HepG2 (cell line): ENCODE data around the gene PBX4. TPM values are rescaled to one million over a fixed set of nuclear protein-coding genes. Genes with fewer than 3 reads are reported as not detected.

Source experiments
- ATAC-seq: fragments of 200-7000 bp; cut with Tn5 transposase; 3 replicates; pipeline ENCODE4 v1.9.1; 2020; ENCODE audit warnings: mild to moderate bottlenecking, moderate library complexity
- BruUV-seq: library from RNA; stranded (reverse); fragments of 400-500 nt; replicated peaks from 2 replicates; lab custom pipeline; 2021; lab: Mats Ljungman, UMichigan
- CTCF ChIA-PET: fragments of 300-600 bp; formaldehyde crosslinking; extraction: SDS; loops from one replicate; lab custom pipeline; 2021; ENCODE audit warnings: low total read pairs, inconsistent platforms, low intra/inter-chr PET ratio; lab: Yijun Ruan, JAX
- POLR2A ChIA-PET: fragments of 350-600 bp; sonication (Branson Sonifier 250); formaldehyde crosslinking; loops from one replicate; lab custom pipeline; 2020; ENCODE audit warnings: antibody characterized with exemption, inconsistent platforms; lab: Yijun Ruan, JAX
- DNase-seq: peaks from one replicate; pipeline ENCODE4 v3.0.0-alpha.2; 2015; ENCODE audit warnings: low spot score
- FAIRE-seq: peaks from 3 replicates; lab custom pipeline; 2011; peaks lifted over from hg19 to GRCh38; lab: Jason Lieb, UNC
- H2AFZ ChIP-seq: one replicate; pipeline ENCODE4 v1.6.1; 2011; ENCODE audit warnings: low read length, inconsistent platforms
- H3K27ac ChIP-seq: fragments of 300-600 bp; 3 replicates; pipeline ENCODE4 v1.8.0; 2011; ENCODE audit warnings: mixed run types, mild to moderate bottlenecking, mixed read lengths, low read length, inconsistent platforms; ENCODE audit not compliant: insufficient read depth; ENCODE audit errors: extremely low read length
- H3K27me3 ChIP-seq, 2 experiments: fragments of 200-600 bp in 1 of 2; 2 replicates in 1 of 2; 3 replicates in 1 of 2; pipeline versions ENCODE4 v1.6.0 to v1.8.0; 2011; ENCODE audit warnings: low read length in 2 of 2, mild to moderate bottlenecking in 2 of 2, moderate library complexity in 2 of 2, inconsistent platforms in 1 of 2; ENCODE audit not compliant: insufficient read depth in 2 of 2, control insufficient read depth in 1 of 2
- H3K36me3 ChIP-seq, 2 experiments: fragments of 200-600 bp in 1 of 2; replicated peaks in 1 of 2; 2 replicates in 1 of 2; 3 replicates in 1 of 2; pipeline versions ENCODE4 v1.5.1 to v1.8.0; 2011; ENCODE audit warnings: low read length in 2 of 2, inconsistent platforms in 1 of 2; ENCODE audit not compliant: insufficient read depth in 2 of 2, control insufficient read depth in 1 of 2
- H3K4me1 ChIP-seq: 2 replicates; pipeline ENCODE4 v1.5.1; 2012; ENCODE audit warnings: low read length, inconsistent platforms; ENCODE audit not compliant: insufficient read depth
- H3K4me2 ChIP-seq: 2 replicates; pipeline ENCODE4 v1.6.0; 2011; ENCODE audit warnings: low read depth, low read length, inconsistent platforms
- H3K4me3 ChIP-seq, 3 experiments: fragments of 200-600 bp in 1 of 3; sonication (generic), shearing (Covaris generic) in 1 of 3; replicated peaks in 1 of 3; 2 replicates each; pipeline ENCODE4 v1.5.1; 2011 to 2016; ENCODE audit warnings: low read length in 3 of 3, inconsistent platforms in 2 of 3, low read depth in 2 of 3, mild to moderate bottlenecking in 2 of 3, control low read depth in 1 of 3, mixed read lengths in 1 of 3; ENCODE audit not compliant: insufficient read depth in 1 of 3
- H3K79me2 ChIP-seq: one replicate; pipeline ENCODE4 v1.6.1; 2011; ENCODE audit warnings: low read length, inconsistent platforms; ENCODE audit not compliant: insufficient read depth
- H3K9ac ChIP-seq: 2 replicates; pipeline ENCODE4 v1.6.0; 2011; ENCODE audit warnings: mild to moderate bottlenecking, low read depth, low read length, inconsistent platforms; ENCODE audit not compliant: insufficient read depth
- H3K9me3 ChIP-seq: 2 replicates; pipeline ENCODE4 v1.5.1; 2012; ENCODE audit warnings: mild to moderate bottlenecking, low read length
- H4K20me1 ChIP-seq: 2 replicates; pipeline ENCODE4 v1.6.0; 2011; ENCODE audit warnings: inconsistent platforms, mild to moderate bottlenecking, low read length, moderate library complexity; ENCODE audit not compliant: insufficient read depth
- AGO2 ChIP-seq: fragments of 200-400 bp; formaldehyde crosslinking; optimal IDR thresholded peaks from 2 replicates; pipeline ENCODE3; 2017; ENCODE audit warnings: mild to moderate bottlenecking, low read depth, low read length, moderate library complexity
- MTA1 ChIP-seq: sonication (generic); formaldehyde crosslinking; IDR thresholded peaks from 2 replicates; pipeline ENCODE4 v1.4.0; 2020; ENCODE audit warnings: missing genetic modification reagents, mild to moderate bottlenecking, borderline replicate concordance
- RBFOX2 ChIP-seq: fragments of 200-400 bp; formaldehyde crosslinking; IDR thresholded peaks from 2 replicates; pipeline ENCODE4 v1.6.1; 2017; ENCODE audit warnings: low read depth, mild to moderate bottlenecking, low read length
- TSC22D2 ChIP-seq: sonication (generic); formaldehyde crosslinking; IDR thresholded peaks from 2 replicates; pipeline ENCODE4 v1.5.1; 2020; ENCODE audit warnings: missing genetic modification reagents, mild to moderate bottlenecking, borderline replicate concordance
- WGBS: methylation state at CpG from one replicate; pipeline ENCODE4 v1.1.6; 2017; ENCODE audit warnings: low lambda C conversion rate; 5-methylcytosine and 5-hydroxymethylcytosine counted together
- in situ Hi-C: cut with HindIII; loops from 2 replicates; pipeline ENCODE4 v1.10.0; 2017; ENCODE audit warnings: low pct_unique_long_range_greater_than_20kb; ENCODE audit not compliant: extremely low pct_ligation_motif_present
- intact Hi-C: fragments of 100-400 bp; cut with micrococcal nuclease; formaldehyde crosslinking; loops from one replicate; pipeline ENCODE4 v1.10.0; 2022; ENCODE audit not compliant: unreplicated experiment
- polyA plus RNA-seq, 8 experiments: library from polyadenylated mRNA; depleted of rRNA in 3 of 8; stranded (reverse) in 7 of 8; unstranded in 1 of 8; fragments of >200 nt; fragmentation: Illumina TruSeq in 4 of 8; extraction: Trizol in 4 of 8; gene quantifications; 2 replicates each; pipeline versions ENCODE4 v1.2.1 to v1.2.3, GENCODE V29; 2011 to 2016; ENCODE audit warnings: low read depth in 4 of 8, missing spikeins in 1 of 8, mixed read lengths in 1 of 8; ENCODE audit not compliant: insufficient read depth in 1 of 8
- total RNA-seq, 5 experiments: library from RNA; depleted of rRNA; stranded (reverse); fragments of >200 nt; fragmentation: Illumina TruSeq; extraction: Trizol; gene quantifications; 2 replicates each; pipeline ENCODE4 v1.2.3, GENCODE V29; 2016; ENCODE audit warnings: low read depth in 1 of 5
- TF ChIP-seq, protein P1 (sequence below): sonication (generic); formaldehyde crosslinking; IDR thresholded peaks from 2 replicates; pipeline ENCODE4 v1.5.1; 2020; ENCODE audit warnings: mild to moderate bottlenecking, missing genetic modification reagents, moderate library complexity

PBX4 gene
- total and polyA plus RNA-seq, 2 of the 13 experiments (the other 11 are each of a cell fraction or from before 2014, with no cell fraction given): not detected

- H3K9me3 ChIP-seq: no peaks in the 10 kb centered on the region
- BruUV-seq: no TSS peak
- FAIRE-seq (no peak), DNase-seq (no peak), ATAC-seq (no peak)
- peaks cover 4% of the 10 kb centered on the region; the same call in 1 of the 2 replicates for H3K4me1 ChIP-seq
- H2AFZ ChIP-seq: no peak within 1 kb of the TSS
- CTCF ChIA-PET: no interaction called here
- H3K9ac ChIP-seq: no peak within 1 kb of the TSS
- in situ Hi-C loops: loop anchor here (25.0 kb wide), 1 partner anchor 433 kb away; no protein-coding TSS in a partner anchor
- intact Hi-C loops: no loop called here
- no peak within 1 kb of the TSS for H3K27ac ChIP-seq
- H3K36me3 ChIP-seq: peaks cover 6 to 24% of the 10 kb centered on the region in 2 experiments; a peak in 3 of 5 replicates
- POLR2A ChIA-PET: no interaction called here
- H4K20me1 ChIP-seq: peaks cover 5% of the 10 kb centered on the region; the same call in 1 of the 2 replicates
- peaks cover 1% of the 10 kb centered on the region for H3K79me2 ChIP-seq
- H3K4me3 ChIP-seq: no peak within 1 kb of the TSS
- 97% methylated on average over 34 of the region's 50 CpGs for WGBS
- H3K4me2 ChIP-seq: no peak within 1 kb of the TSS
- TF ChIP-seq, protein P1, sequence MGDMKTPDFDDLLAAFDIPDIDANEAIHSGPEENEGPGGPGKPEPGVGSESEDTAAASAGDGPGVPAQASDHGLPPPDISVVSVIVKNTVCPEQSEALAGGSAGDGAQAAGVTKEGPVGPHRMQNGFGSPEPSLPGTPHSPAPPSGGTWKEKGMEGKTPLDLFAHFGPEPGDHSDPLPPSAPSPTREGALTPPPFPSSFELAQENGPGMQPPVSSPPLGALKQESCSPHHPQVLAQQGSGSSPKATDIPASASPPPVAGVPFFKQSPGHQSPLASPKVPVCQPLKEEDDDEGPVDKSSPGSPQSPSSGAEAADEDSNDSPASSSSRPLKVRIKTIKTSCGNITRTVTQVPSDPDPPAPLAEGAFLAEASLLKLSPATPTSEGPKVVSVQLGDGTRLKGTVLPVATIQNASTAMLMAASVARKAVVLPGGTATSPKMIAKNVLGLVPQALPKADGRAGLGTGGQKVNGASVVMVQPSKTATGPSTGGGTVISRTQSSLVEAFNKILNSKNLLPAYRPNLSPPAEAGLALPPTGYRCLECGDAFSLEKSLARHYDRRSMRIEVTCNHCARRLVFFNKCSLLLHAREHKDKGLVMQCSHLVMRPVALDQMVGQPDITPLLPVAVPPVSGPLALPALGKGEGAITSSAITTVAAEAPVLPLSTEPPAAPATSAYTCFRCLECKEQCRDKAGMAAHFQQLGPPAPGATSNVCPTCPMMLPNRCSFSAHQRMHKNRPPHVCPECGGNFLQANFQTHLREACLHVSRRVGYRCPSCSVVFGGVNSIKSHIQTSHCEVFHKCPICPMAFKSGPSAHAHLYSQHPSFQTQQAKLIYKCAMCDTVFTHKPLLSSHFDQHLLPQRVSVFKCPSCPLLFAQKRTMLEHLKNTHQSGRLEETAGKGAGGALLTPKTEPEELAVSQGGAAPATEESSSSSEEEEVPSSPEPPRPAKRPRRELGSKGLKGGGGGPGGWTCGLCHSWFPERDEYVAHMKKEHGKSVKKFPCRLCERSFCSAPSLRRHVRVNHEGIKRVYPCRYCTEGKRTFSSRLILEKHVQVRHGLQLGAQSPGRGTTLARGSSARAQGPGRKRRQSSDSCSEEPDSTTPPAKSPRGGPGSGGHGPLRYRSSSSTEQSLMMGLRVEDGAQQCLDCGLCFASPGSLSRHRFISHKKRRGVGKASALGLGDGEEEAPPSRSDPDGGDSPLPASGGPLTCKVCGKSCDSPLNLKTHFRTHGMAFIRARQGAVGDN (CRISPR knock-in tag): no peak
- TF ChIP-seq TSC22D2 (CRISPR knock-in tag) (no peak), AGO2 (peak; percentile 75), MTA1 (CRISPR knock-in tag) (no peak), RBFOX2 (peak; percentile 44; the same call in 1 of the 2 replicates)
- H3K27me3 ChIP-seq: no peaks in the 10 kb centered on the region
Observed at GRCh38 chr19:19528721-19529490, 89.6 kb downstream of the PBX4 start, which contains the start of gene YJEFN3. TSS of gene YJEFN3 (plus strand) at chr19:19528911. CDS start at chr19:19528933, 22 bp downstream.
